Measurements from ENCODE around the gene REN. TPM values are rescaled to one million over a fixed set of nuclear protein-coding genes. Genes with fewer than 3 reads are reported as not detected.

Gene REN
- total RNA-seq, 1 experiment from 2014 or later = not detected

DNA sequence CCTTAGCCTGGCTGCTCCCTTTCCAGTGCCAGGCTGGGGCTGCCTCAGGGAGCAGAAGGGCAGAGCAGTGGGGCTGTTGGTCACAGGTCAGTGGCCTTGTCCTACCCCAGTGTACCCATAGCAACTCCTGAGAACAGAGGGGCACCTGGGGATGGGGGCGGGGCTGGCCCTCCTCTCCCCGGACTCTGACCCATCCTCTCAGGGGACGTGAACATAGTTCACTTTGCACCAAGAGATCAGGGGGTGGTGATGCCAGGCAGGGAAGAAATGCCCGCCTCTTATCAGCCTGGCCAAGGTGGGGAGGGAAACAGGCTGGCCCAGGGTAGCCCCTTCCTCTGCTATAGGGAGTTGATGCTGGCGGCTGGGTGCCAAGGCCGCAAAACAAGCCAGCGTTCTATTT, 19.2 kb downstream of the REN start:
- Histone ChIP-seq H3K9ac (ENCODE audit: low read length) (no peak overlapping the region), H3K9me3 (ENCODE audit: low read length) (no peaks in the 10 kb centered on the region), H3K9me2 (replicated peaks; ENCODE audit: insufficient read depth, low read length) (no peaks in the 10 kb centered on the region), H3K27ac (ENCODE audit: low read length) (no peak overlapping the region), H4K20me1 (ENCODE audit: insufficient read depth, low read depth, low read length) (no peaks in the 10 kb centered on the region), H3K36me3 (ENCODE audit: insufficient read depth, low read length) (no peaks in the 10 kb centered on the region), H3K4me3 (ENCODE audit: low read length) (no peak overlapping the region), H3K4me2 (ENCODE audit: low read depth, low read length, poor library complexity, severe bottlenecking) (no peak overlapping the region), H2AFZ (ENCODE audit: low read length) (no peak overlapping the region), H3K27me3 (ENCODE audit: low read length) (no peaks in the 10 kb centered on the region), H3K4me1 (ENCODE audit: low read length) (no peaks in the 10 kb centered on the region), H3K79me2 (ENCODE audit: low read length) (no peaks in the 10 kb centered on the region)
- no peak for DNase-seq

DNA sequence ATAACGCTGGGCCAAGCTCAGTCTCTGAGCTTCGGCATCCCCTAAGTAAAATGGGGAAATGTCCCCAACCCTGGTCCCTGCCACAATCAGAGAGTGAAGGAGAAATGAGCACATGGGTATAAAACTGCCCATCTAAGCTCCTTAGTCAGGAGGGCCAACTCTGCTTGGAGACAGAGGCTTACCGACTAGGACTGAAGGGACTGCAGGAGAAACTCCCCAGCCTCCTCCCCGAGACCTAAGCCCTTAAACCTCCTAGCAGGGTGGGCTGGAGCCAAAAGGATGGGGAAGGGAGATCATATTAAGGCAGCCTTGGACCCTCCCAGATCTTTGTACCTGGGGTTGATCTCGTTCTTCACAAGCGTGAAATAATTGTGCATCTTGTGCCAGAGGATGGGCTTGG, 19.8 kb downstream of the REN start:
- DNase-seq = no peak
- Histone ChIP-seq H4K20me1 (ENCODE audit: insufficient read depth, low read depth, low read length) (no peaks in the 10 kb centered on the region), H3K4me3 (ENCODE audit: low read length) (no peak overlapping the region), H3K27me3 (ENCODE audit: low read length) (no peaks in the 10 kb centered on the region), H3K4me2 (ENCODE audit: low read depth, low read length, poor library complexity, severe bottlenecking) (no peak overlapping the region), H3K4me1 (ENCODE audit: low read length) (no peaks in the 10 kb centered on the region), H3K36me3 (ENCODE audit: insufficient read depth, low read length) (no peaks in the 10 kb centered on the region), H3K27ac (ENCODE audit: low read length) (no peak overlapping the region), H3K79me2 (ENCODE audit: low read length) (no peaks in the 10 kb centered on the region), H3K9ac (ENCODE audit: low read length) (no peak overlapping the region), H2AFZ (ENCODE audit: low read length) (no peak overlapping the region), H3K9me3 (ENCODE audit: low read length) (no peaks in the 10 kb centered on the region), H3K9me2 (replicated peaks; ENCODE audit: insufficient read depth, low read length) (no peaks in the 10 kb centered on the region)

DNA sequence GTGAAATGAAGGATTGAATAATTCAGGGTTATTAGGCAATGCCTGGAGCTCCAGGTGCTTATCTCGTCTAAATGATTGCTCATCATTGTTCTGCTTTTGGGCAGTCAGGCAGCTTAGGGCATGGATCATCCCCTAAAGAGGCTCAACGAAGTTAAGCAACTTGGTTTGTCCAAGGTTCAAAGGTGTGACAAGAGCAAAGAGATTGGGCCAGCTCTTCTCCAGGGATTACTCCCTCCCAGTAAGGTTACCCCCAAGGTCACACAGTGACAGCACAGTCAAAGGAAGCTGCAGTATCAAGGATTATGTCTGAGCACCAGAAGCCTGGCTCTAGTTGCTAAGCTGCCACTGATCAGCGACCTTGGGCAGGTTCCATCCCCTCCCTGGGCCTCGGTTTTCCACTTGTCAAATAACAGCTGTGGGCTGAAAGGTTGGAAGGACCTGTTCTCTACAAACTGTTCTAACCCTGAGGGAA, 21.1 kb downstream of the REN start:
- Histone ChIP-seq H3K79me2 (ENCODE audit: low read length) (no peaks in the 10 kb centered on the region), H3K4me1 (ENCODE audit: low read length) (no peaks in the 10 kb centered on the region), H3K9ac (ENCODE audit: low read length) (no peak overlapping the region), H3K27me3 (ENCODE audit: low read length) (no peaks in the 10 kb centered on the region), H2AFZ (ENCODE audit: low read length) (no peak overlapping the region), H3K4me2 (ENCODE audit: low read depth, low read length, poor library complexity, severe bottlenecking) (no peak overlapping the region), H3K4me3 (ENCODE audit: low read length) (no peak overlapping the region), H3K9me3 (ENCODE audit: low read length) (no peaks in the 10 kb centered on the region), H4K20me1 (ENCODE audit: insufficient read depth, low read depth, low read length) (no peaks in the 10 kb centered on the region), H3K9me2 (replicated peaks; ENCODE audit: insufficient read depth, low read length) (no peaks in the 10 kb centered on the region), H3K27ac (ENCODE audit: low read length) (no peak overlapping the region), H3K36me3 (ENCODE audit: insufficient read depth, low read length) (no peaks in the 10 kb centered on the region)
- DNase-seq = no peak

DNA sequence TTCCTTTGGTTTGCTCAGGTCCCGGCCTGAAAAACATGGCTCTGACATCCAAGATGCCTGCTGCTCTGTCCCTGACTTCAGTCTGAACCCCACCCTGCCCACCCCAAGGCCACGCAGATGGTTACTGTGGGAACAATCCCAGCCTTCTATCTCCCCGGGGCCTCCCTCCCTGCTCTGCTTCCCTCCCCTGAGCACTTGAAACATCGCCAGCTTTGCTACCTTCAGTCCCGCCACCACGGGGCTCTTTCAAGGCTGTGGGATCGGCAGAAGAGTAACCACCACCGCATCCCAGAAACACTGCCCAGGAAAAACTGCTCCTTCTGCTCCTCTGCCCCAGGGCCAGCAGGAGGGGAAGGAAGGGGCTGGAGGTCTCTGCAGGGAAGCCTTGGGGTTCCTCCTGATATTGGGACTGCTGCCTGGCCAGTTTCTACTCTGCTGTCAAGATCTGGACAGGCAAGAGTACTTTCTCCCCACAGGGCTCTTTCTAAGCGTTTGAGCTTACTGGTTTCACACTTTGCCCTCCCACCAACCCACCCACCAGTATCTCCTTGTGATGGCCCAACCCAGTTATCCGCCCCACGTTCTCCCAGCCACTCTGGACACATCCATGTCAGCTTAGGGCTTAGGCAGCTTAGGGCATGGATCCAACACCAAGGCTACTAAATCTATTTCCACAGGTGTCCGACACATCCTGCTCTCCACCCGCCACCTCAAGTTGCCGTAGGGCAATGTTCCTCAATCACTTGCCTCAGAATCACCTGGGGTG, 22.7 kb downstream of the REN start:
- Histone ChIP-seq H2AFZ (ENCODE audit: low read length) (no peak overlapping the region), H4K20me1 (ENCODE audit: insufficient read depth, low read depth, low read length) (no peaks in the 10 kb centered on the region), H3K4me3 (ENCODE audit: low read length) (no peak overlapping the region), H3K79me2 (ENCODE audit: low read length) (no peaks in the 10 kb centered on the region), H3K36me3 (ENCODE audit: insufficient read depth, low read length) (no peaks in the 10 kb centered on the region), H3K27me3 (ENCODE audit: low read length) (no peaks in the 10 kb centered on the region), H3K9ac (ENCODE audit: low read length) (no peak overlapping the region), H3K9me3 (ENCODE audit: low read length) (no peaks in the 10 kb centered on the region), H3K4me1 (ENCODE audit: low read length) (no peaks in the 10 kb centered on the region), H3K27ac (ENCODE audit: low read length) (no peak overlapping the region), H3K9me2 (replicated peaks; ENCODE audit: insufficient read depth, low read length) (no peaks in the 10 kb centered on the region), H3K4me2 (ENCODE audit: low read depth, low read length, poor library complexity, severe bottlenecking) (no peak overlapping the region)
- no peak for DNase-seq

DNA sequence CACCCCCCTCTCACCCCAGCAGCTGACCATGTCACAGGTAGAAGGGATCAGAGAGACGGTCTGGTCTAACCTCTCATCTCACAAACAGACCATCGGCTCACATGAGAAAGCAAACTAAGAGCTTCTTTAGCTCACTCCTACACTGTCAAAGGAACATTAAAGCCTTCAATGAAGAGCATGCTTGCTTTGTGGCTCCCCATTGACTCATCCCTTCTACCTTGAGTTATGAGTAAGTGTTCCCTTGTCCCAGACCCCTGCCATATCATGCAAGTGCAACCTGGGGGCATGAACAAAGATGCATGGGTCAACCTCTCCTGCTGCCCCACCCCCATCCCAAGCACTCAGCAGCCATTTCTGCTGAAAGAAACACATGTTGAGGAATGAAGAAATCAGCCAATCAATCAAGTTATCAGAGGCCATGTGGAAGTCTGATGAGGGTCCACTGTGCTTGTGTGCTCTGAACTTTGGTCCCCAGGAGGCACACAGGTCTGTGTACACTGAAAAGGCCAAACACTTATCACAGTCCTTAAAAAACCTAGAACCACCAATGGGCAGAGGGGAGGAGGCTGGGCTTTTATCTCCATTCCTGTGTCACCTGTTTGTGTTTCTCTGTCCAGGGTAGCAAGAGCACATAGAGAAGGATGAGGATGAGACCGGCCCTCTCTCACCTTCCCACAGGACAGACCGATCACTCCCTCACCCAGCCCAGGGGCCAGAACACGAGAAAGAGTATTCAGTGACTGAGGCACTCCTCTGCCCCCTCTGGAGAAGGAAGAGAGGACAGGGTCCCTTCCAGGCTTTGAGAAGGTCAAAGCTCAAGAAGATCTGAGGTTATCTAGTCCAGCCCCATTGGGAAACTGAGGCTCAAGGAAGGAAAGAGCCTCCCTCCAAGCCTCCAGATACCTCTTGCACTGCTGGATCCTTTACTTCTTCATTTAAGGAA, 23.8 kb downstream of the REN start:
- no peaks in the 10 kb centered on the region for H4K20me1 ChIP-seq (ENCODE audit: insufficient read depth, low read depth, low read length)
- no peaks in the 10 kb centered on the region for H3K9me2 ChIP-seq (replicated peaks; ENCODE audit: insufficient read depth, low read length)
- H3K4me2 ChIP-seq (ENCODE audit: low read depth, low read length, poor library complexity, severe bottlenecking) = no peak overlapping the region
- H3K27ac ChIP-seq (ENCODE audit: low read length) = no peak overlapping the region
- H3K9me3 ChIP-seq (ENCODE audit: low read length) = no peaks in the 10 kb centered on the region
- H3K4me1 ChIP-seq (ENCODE audit: low read length) = no peaks in the 10 kb centered on the region
- H3K4me3 ChIP-seq (ENCODE audit: low read length) = no peak overlapping the region
- no peak overlapping the region for H3K9ac ChIP-seq (ENCODE audit: low read length)
- no peak for DNase-seq
- no peaks in the 10 kb centered on the region for H3K36me3 ChIP-seq (ENCODE audit: insufficient read depth, low read length)
- H3K79me2 ChIP-seq (ENCODE audit: low read length) = no peaks in the 10 kb centered on the region
- H2AFZ ChIP-seq (ENCODE audit: low read length) = no peak overlapping the region
- H3K27me3 ChIP-seq (ENCODE audit: low read length) = no peaks in the 10 kb centered on the region

DNA sequence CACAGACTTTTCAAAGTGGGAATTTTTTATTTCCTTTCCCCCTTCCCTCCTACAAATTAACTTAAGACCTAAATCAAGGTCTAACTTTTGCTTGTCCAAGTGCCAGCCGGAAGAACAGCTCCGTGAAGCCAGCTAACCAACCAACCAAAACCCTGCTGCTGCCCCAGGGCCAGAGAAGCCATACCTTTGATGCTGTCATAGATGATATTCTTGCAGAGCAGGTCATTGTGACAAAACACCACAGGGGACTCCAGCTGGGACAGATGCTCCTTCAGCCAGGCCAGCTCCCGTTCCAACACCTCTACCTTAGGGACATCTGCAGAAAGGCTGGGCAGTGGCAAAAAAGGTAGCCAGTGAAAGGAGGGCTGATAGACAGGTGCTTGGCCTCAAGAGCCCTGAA, 25.0 kb downstream of the REN start:
- no peak overlapping the region for H3K9ac ChIP-seq (ENCODE audit: low read length)
- H3K9me3 ChIP-seq (ENCODE audit: low read length) = no peaks in the 10 kb centered on the region
- H3K27ac ChIP-seq (ENCODE audit: low read length) = no peak overlapping the region
- H3K9me2 ChIP-seq (replicated peaks; ENCODE audit: insufficient read depth, low read length) = no peaks in the 10 kb centered on the region
- no peaks in the 10 kb centered on the region for H3K36me3 ChIP-seq (ENCODE audit: insufficient read depth, low read length)
- no peaks in the 10 kb centered on the region for H4K20me1 ChIP-seq (ENCODE audit: insufficient read depth, low read depth, low read length)
- no peaks in the 10 kb centered on the region for H3K4me1 ChIP-seq (ENCODE audit: low read length)
- DNase-seq = no peak
- no peak overlapping the region for H3K4me3 ChIP-seq (ENCODE audit: low read length)
- no peak overlapping the region for H2AFZ ChIP-seq (ENCODE audit: low read length)
- H3K79me2 ChIP-seq (ENCODE audit: low read length) = no peaks in the 10 kb centered on the region
- H3K27me3 ChIP-seq (ENCODE audit: low read length) = no peaks in the 10 kb centered on the region
- no peak overlapping the region for H3K4me2 ChIP-seq (ENCODE audit: low read depth, low read length, poor library complexity, severe bottlenecking)

DNA sequence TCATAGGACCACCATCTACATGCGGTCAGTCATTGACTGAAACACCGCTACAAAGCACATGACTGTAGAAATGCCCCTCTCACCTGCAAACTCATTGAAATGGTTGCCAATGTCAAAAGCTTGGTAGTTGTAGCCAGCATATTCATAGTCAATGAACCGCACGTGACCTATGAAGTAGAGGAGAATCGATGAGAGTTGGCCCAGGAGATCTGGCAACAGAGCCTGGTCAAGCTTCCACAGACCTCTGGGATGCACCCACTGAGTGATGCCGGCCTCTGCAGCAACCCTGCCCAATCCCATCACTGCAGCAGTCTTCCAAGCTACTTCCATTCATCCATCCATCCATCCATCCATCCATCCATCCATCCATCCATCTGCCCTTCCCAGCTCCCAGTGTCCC, 26.2 kb downstream of the REN start:
- Histone ChIP-seq H3K4me3 (ENCODE audit: low read length) (no peak overlapping the region), H3K27ac (ENCODE audit: low read length) (no peak overlapping the region), H3K4me2 (ENCODE audit: low read depth, low read length, poor library complexity, severe bottlenecking) (no peak overlapping the region), H3K36me3 (ENCODE audit: insufficient read depth, low read length) (no peaks in the 10 kb centered on the region), H2AFZ (ENCODE audit: low read length) (no peak overlapping the region), H3K9ac (ENCODE audit: low read length) (no peak overlapping the region), H3K79me2 (ENCODE audit: low read length) (no peaks in the 10 kb centered on the region), H4K20me1 (ENCODE audit: insufficient read depth, low read depth, low read length) (no peaks in the 10 kb centered on the region), H3K9me3 (ENCODE audit: low read length) (no peaks in the 10 kb centered on the region), H3K9me2 (replicated peaks; ENCODE audit: insufficient read depth, low read length) (no peaks in the 10 kb centered on the region), H3K4me1 (ENCODE audit: low read length) (no peaks in the 10 kb centered on the region), H3K27me3 (ENCODE audit: low read length) (no peaks in the 10 kb centered on the region)
- DNase-seq = no peak

DNA sequence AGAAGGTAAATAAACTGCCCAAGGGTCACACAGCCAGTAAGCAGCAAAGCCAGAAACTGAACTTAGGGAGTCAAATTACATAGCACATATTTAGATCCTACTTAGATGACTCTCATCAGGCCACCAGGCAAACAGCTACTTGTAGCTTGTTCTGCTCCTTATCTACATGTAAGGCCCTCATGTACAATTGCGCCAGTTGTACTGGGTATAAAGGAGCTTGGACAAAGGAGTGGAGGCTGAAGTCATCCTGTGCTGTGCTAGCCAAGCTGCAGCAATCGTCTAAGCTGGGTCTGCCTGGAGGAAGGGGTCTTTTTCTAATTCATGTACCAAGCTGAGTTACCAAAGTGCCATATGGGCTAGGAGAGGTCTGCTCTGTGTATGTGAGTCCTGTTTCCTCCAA, 27.0 kb downstream of the REN start:
- Histone ChIP-seq H3K9me3 (ENCODE audit: low read length) (no peaks in the 10 kb centered on the region), H3K79me2 (ENCODE audit: low read length) (no peaks in the 10 kb centered on the region), H3K36me3 (ENCODE audit: insufficient read depth, low read length) (no peaks in the 10 kb centered on the region), H3K4me3 (ENCODE audit: low read length) (no peak overlapping the region), H2AFZ (ENCODE audit: low read length) (no peak overlapping the region), H3K4me1 (ENCODE audit: low read length) (no peaks in the 10 kb centered on the region), H3K9ac (ENCODE audit: low read length) (no peak overlapping the region), H4K20me1 (ENCODE audit: insufficient read depth, low read depth, low read length) (no peaks in the 10 kb centered on the region), H3K9me2 (replicated peaks; ENCODE audit: insufficient read depth, low read length) (no peaks in the 10 kb centered on the region), H3K4me2 (ENCODE audit: low read depth, low read length, poor library complexity, severe bottlenecking) (no peak overlapping the region), H3K27ac (ENCODE audit: low read length) (no peak overlapping the region), H3K27me3 (ENCODE audit: low read length) (no peaks in the 10 kb centered on the region)
- DNase-seq = no peak
